Colonic mucosa (tissue), 4 donors: Measurements from ENCODE around the gene PRMT6. TPM values are rescaled to one million over a fixed set of nuclear protein-coding genes. Genes with fewer than 3 reads are reported as not detected.
A peak's percentile ranks its signal among the peaks of the same experiment; 100 is the strongest.

ENCODE experiments used
- DNase-seq: peaks from one replicate; pipeline ENCODE4 v3.0.0-alpha.2; 2020
- H3K27ac ChIP-seq: fragments of 200-600 bp; one replicate; pipeline ENCODE4 v1.8.0; 2021
- H3K27me3 ChIP-seq: fragments of 200-600 bp; one replicate; pipeline ENCODE4 v1.8.0; 2021
- H3K36me3 ChIP-seq: fragments of 200-600 bp; one replicate; pipeline ENCODE4 v1.8.0; 2021
- H3K4me1 ChIP-seq: fragments of 200-600 bp; one replicate; pipeline ENCODE4 v1.8.0; 2021; ENCODE audit warnings: mild to moderate bottlenecking
- H3K4me3 ChIP-seq: fragments of 200-600 bp; one replicate; pipeline ENCODE4 v1.8.0; 2021
- H3K9ac ChIP-seq, 2 donors: one replicate each; pipeline ENCODE4 v1.7.0; 2013; ENCODE audit warnings: control low read depth in 2 of 2, low read depth in 2 of 2, low read length in 2 of 2
- H3K9me3 ChIP-seq: fragments of 200-600 bp; one replicate; pipeline ENCODE4 v1.8.0; 2021
- CTCF ChIP-seq: fragments of 200-600 bp; IDR thresholded peaks from one replicate; pipeline ENCODE4 v1.8.0; 2022; ENCODE audit warnings: antibody characterized with exemption, mild to moderate bottlenecking
- intact Hi-C: fragments of 100-400 bp; cut with DNase I; formaldehyde crosslinking; loops from one replicate; pipeline ENCODE4 v1.14.1; 2022
- total RNA-seq, 2 donors: library from RNA; stranded (reverse); fragmentation: NEBNext Ultra II Directional in 1 of 2; extraction: Animal tissue kit (Norgen Biotek cat#: 25700) in 1 of 2; gene quantifications; one replicate each; pipeline ENCODE4 v1.2.1, GENCODE V29; 2021
- donor health status: healthy.
- donor health status: DM: no; HTN: no; CAD: no.
- donor health status: DM: no; HTN: no; CAD: no.

PRMT6 gene
- total RNA-seq, 2 donors from 2014 or later, result 11.8 to 19.1 TPM

GRCh38 chr1:107057197-107058133 is 991 bp downstream of the PRMT6 start:
- intact Hi-C loops, result no loop called here
- Histone ChIP-seq H3K36me3 (no peaks in the 10 kb centered on the region), H3K4me3 (peak overlapping the region; percentile 94), H3K4me1 (peaks cover 12% of the 10 kb centered on the region), H3K27me3 (no peaks in the 10 kb centered on the region), H3K27ac (peak overlapping the region; percentile 68), H3K9ac (peak overlapping the region; percentile 93 to 94), H3K9me3 (no peaks in the 10 kb centered on the region)
- DNase-seq, result peak; percentile 71
- TF ChIP-seq CTCF, result no peak

DNA sequence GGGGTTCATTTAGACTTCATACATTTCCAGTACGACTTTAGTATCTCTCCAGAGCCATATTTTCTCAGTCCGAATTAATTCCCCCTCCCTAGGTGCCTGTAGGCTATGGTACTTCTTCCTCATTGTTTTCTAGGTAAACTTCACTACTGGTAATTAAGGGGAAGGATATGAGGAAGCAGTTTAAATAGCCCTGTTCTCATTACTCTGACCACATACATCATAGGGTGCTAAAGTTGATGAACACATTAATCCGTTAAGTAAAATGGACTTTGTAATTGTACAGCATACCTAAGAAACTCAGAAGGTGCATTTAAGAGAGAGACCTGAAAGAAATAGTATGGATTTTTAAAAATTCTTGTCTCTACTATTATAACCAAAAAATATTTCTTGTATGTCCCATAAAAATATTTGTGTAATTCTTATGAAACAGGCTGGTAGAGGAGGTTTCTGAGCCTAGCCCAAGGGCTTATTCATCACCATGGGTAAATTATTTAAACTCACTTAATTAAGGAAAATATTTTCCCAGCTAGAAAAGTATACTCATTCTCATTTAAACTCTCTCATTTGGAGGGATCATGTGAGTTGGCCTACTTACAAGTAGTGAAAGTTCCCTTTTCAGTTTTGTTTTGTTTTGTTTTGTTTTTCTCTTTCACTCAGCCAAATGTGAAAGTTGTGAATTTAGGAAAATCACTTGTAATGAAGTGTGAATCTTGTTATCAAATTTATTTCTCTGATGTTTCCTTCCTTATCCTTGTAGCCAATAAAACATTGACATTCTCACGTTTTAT is 2.0 kb downstream of the PRMT6 start:
- Histone ChIP-seq H3K27me3 (no peaks in the 10 kb centered on the region), H3K27ac (no peak overlapping the region), H3K9me3 (no peaks in the 10 kb centered on the region), H3K36me3 (no peaks in the 10 kb centered on the region), H3K4me3 (no peak overlapping the region), H3K4me1 (peaks cover 12% of the 10 kb centered on the region), H3K9ac (peak overlapping the region in 1 of 2 donors; percentile 93)
- TF ChIP-seq CTCF, result no peak
- no peak for DNase-seq
- intact Hi-C loops, result no loop called here

GRCh38 chr1:107061886-107062285 is 5.4 kb downstream of the PRMT6 start:
- no peaks in the 10 kb centered on the region for H3K9me3 ChIP-seq
- intact Hi-C loops, result no loop called here

GRCh38 chr1:107073493-107073892 is 17.0 kb downstream of the PRMT6 start:
- TF ChIP-seq CTCF, result no peak
- H3K27me3 ChIP-seq, result no peaks in the 10 kb centered on the region
- DNase-seq, result no peak
- no peak overlapping the region for H3K4me3 ChIP-seq
- H3K4me1 ChIP-seq, result no peaks in the 10 kb centered on the region
- intact Hi-C loops, result no loop called here
- H3K27ac ChIP-seq, result no peak overlapping the region
- no peaks in the 10 kb centered on the region for H3K9me3 ChIP-seq
- H3K9ac ChIP-seq, result no peak overlapping the region
- H3K36me3 ChIP-seq, result no peaks in the 10 kb centered on the region

More at GRCh38 chr1:107061886-107062285, 5.4 kb downstream of the PRMT6 start:
- DNase-seq, result no peak
- Histone ChIP-seq H3K27ac (no peak overlapping the region), H3K4me1 (peaks cover 12% of the 10 kb centered on the region), H3K36me3 (no peaks in the 10 kb centered on the region), H3K4me3 (no peak overlapping the region), H3K9ac (no peak overlapping the region), H3K27me3 (no peaks in the 10 kb centered on the region)
- TF ChIP-seq CTCF, result no peak

DNA sequence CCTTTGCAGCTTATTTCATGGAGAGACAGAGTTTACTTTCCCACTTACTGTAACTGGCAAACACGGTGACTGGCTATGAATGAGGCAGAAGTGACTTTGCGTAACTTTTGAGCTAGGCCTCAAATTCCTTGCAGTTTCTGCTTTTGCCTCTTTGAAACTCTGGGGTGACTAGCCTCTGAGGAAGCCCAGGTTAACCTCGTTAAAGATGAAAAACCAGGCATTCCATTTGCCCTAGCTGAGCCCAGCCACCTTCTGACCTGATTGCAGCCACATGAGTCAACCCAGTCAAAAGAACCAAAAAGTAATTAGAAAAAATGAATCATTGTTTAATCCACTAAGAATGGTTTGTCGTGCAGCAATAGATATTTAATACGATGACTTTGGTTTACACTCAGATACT is 20.4 kb downstream of the PRMT6 start:
- DNase-seq, result no peak
- H3K9ac ChIP-seq, result no peak overlapping the region
- intact Hi-C loops, result no loop called here

More for the DNA sequence above, 20.4 kb downstream of the PRMT6 start:
- H3K27me3 ChIP-seq, result no peaks in the 10 kb centered on the region
- no peak overlapping the region for H3K27ac ChIP-seq
- H3K36me3 ChIP-seq, result no peaks in the 10 kb centered on the region
- TF ChIP-seq CTCF, result no peak
- no peaks in the 10 kb centered on the region for H3K9me3 ChIP-seq
- no peaks in the 10 kb centered on the region for H3K4me1 ChIP-seq
- H3K4me3 ChIP-seq, result no peak overlapping the region
